ENCODE measurements around the gene MTA3. TPM values are rescaled to one million over a fixed set of nuclear protein-coding genes. Genes with fewer than 3 reads are reported as not detected.
"Not testable (repeated sequence)": the region's sequence is repeated elsewhere in the genome, so short reads cannot be mapped to it uniquely, and the experiment has no call there.

MTA3 gene
- total and polyA plus RNA-seq, 2 of the 8 experiments (the other 6 are each of a cell fraction or from before 2014, with no cell fraction given), result 125 to 184 TPM

- H3K23me2 ChIP-seq (ENCODE audit: low read depth, low read length); H2BK12ac ChIP-seq (ENCODE audit: low read depth, low read length); H3K14ac ChIP-seq (ENCODE audit: insufficient read length); H2BK20ac ChIP-seq (ENCODE audit: low read length); H3K4me1 ChIP-seq (replicated peaks in 1 of 4; ENCODE audit: control insufficient read depth in 3 of 4, insufficient read depth in 4 of 4, low read length in 3 of 4); H4K5ac ChIP-seq (ENCODE audit: insufficient read length, low read depth, low read length); DNase-seq (ENCODE audit: low read depth in 1 of 2, low spot score in 2 of 2); H2BK120ac ChIP-seq (replicated peaks; ENCODE audit: low read depth, low read length); H3K23ac ChIP-seq (ENCODE audit: insufficient read length); H4K8ac ChIP-seq (ENCODE audit: extremely low read depth, insufficient read depth, low read length); FAIRE-seq; H3K56ac ChIP-seq (replicated peaks; ENCODE audit: insufficient read length, low read depth, low read length); CTCF ChIA-PET (ENCODE audit: partially characterized antibody); H3K9me3 ChIP-seq (ENCODE audit: insufficient read depth in 2 of 2, low read depth in 1 of 2, low read length in 1 of 2); H3K4me2 ChIP-seq (ENCODE audit: insufficient read depth in 1 of 2, low read depth in 2 of 2, low read length in 2 of 2); H3K9ac ChIP-seq (replicated peaks in 1 of 4; ENCODE audit: extremely low read depth in 1 of 4, low read depth in 3 of 4, low read length in 3 of 4); H2AFZ ChIP-seq (ENCODE audit: low read length); H4K91ac ChIP-seq (replicated peaks; ENCODE audit: insufficient read length, low read length); H4K20me1 ChIP-seq (replicated peaks in 1 of 2; ENCODE audit: control insufficient read depth in 1 of 2, insufficient read depth in 2 of 2, low read length in 2 of 2); H2AK5ac ChIP-seq (ENCODE audit: low read depth, low read length); H3K18ac ChIP-seq (ENCODE audit: extremely low read depth, low read length); POLR2A ChIA-PET (ENCODE audit: partially characterized antibody); H3K4me3 ChIP-seq (ENCODE audit: extremely low read depth in 1 of 4, insufficient read depth in 2 of 4, low read depth in 3 of 4, low read length in 4 of 4); H3K4ac ChIP-seq (replicated peaks; ENCODE audit: insufficient read length, low read depth, low read length); H3K79me1 ChIP-seq (ENCODE audit: low read depth, low read length); H3K27me3 ChIP-seq (replicated peaks in 1 of 4; ENCODE audit: control insufficient read depth in 3 of 4, extremely low read depth in 1 of 4, insufficient read depth in 3 of 4, low read length in 3 of 4); H3K27ac ChIP-seq (ENCODE audit: low read depth, low read length); H2BK15ac ChIP-seq (ENCODE audit: low read length); H2BK5ac ChIP-seq (ENCODE audit: low read depth, low read length): not testable (repeated sequence)
- Histone ChIP-seq H3K79me2 (ENCODE audit: control insufficient read depth in 1 of 2, insufficient read depth in 2 of 2, low read length in 2 of 2) (peaks cover 9 to 61% of the 10 kb centered on the region in 2 experiments), H3K36me3 (ENCODE audit: control insufficient read depth in 2 of 4, insufficient read depth in 4 of 4, low read length in 3 of 4) (peaks cover 9 to 60% (median 17%) of the 10 kb centered on the region in 4 experiments; a peak in 7 of 8 replicates)
- WGBS, 2 experiments (ENCODE audit: extremely low coverage in 1 of 2, insufficient coverage in 1 of 2, insufficient read length in 1 of 2, insufficient replicate concordance in 2 of 2, low coverage in 1 of 2, low lambda C conversion rate in 2 of 2, missing lambda C conversion rate in 1 of 2), result 95% methylated on average over 12 of the region's 33 CpGs; no CpG with 5 or more reads in 1 of the 2 experiments
These were observed 37.7 kb downstream of the MTA3 start for GRCh38 chr2:42606166-42606565.

All from H1 (cell line).